Parathyroid adenoma (tissue), 2 donors: Measurements from ENCODE around the gene HINT3.

Source experiments
- H2AFZ ChIP-seq: fragments of 300-600 bp; sonication (generic); one replicate; pipeline ENCODE4 v1.7.0; 2017; ENCODE audit warnings: antibody characterized with exemption, mild to moderate bottlenecking
- H3K27ac ChIP-seq: fragments of 300-600 bp; sonication (generic); one replicate; pipeline ENCODE4 v1.7.0; 2017
- H3K27me3 ChIP-seq: fragments of 300-600 bp; sonication (generic); one replicate; pipeline ENCODE4 v1.7.0; 2017; ENCODE audit warnings: low read length; ENCODE audit not compliant: control insufficient read depth, insufficient read depth
- H3K36me3 ChIP-seq: fragments of 300-600 bp; sonication (generic); one replicate; pipeline ENCODE4 v1.7.0; 2017; ENCODE audit warnings: low read length; ENCODE audit not compliant: control insufficient read depth, insufficient read depth
- H3K4me1 ChIP-seq: fragments of 300-600 bp; sonication (generic); one replicate; pipeline ENCODE4 v1.7.0; 2017; ENCODE audit warnings: control low read depth
- H3K4me2 ChIP-seq: fragments of 300-600 bp; sonication (generic); one replicate; pipeline ENCODE4 v1.7.0; 2017; ENCODE audit warnings: low read length
- H3K4me3 ChIP-seq: fragments of 300-600 bp; sonication (generic); one replicate; pipeline ENCODE4 v1.7.0; 2017; ENCODE audit warnings: low read depth, low read length
- H3K79me2 ChIP-seq: fragments of 300-600 bp; sonication (generic); one replicate; pipeline ENCODE4 v1.7.0; 2017; ENCODE audit warnings: control low read depth
- H3K9ac ChIP-seq: fragments of 300-600 bp; sonication (generic); one replicate; pipeline ENCODE4 v1.7.0; 2017; ENCODE audit warnings: mild to moderate bottlenecking
- H3K9me3 ChIP-seq: fragments of 300-600 bp; sonication (generic); one replicate; pipeline ENCODE4 v1.7.0; 2017; ENCODE audit warnings: low read length; ENCODE audit not compliant: control insufficient read depth
- TF ChIP-seq, protein P1 (sequence below): fragments of 300-600 bp; sonication (generic); IDR thresholded peaks from one replicate; pipeline ENCODE4 v1.7.0; 2017; ENCODE audit warnings: antibody characterized with exemption, mild to moderate bottlenecking
- donor health status: primary hyperparathyroidism.

HINT3 gene

DNA sequence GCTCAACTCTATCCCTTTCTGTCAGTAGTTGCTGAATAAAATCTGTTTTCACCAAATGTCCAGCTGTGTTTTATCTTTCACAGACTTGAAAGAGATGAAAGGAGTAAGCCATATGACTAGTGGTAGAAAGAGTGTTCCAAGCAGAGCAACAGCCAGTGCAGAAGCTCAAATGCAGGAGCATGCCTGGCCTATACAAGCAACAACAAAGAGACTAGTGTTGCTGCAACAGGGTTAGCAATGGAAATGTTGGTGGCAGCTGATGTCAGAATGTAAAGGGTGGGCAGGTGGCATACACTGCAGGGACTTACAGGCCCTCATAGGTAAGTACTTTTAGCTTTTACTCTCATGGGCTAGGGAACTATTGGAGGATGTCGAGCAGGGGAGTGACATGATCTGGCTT, 5.2 kb upstream of the HINT3 start:
- no peak overlapping the region for H3K4me2 ChIP-seq
- TF ChIP-seq, protein P1, sequence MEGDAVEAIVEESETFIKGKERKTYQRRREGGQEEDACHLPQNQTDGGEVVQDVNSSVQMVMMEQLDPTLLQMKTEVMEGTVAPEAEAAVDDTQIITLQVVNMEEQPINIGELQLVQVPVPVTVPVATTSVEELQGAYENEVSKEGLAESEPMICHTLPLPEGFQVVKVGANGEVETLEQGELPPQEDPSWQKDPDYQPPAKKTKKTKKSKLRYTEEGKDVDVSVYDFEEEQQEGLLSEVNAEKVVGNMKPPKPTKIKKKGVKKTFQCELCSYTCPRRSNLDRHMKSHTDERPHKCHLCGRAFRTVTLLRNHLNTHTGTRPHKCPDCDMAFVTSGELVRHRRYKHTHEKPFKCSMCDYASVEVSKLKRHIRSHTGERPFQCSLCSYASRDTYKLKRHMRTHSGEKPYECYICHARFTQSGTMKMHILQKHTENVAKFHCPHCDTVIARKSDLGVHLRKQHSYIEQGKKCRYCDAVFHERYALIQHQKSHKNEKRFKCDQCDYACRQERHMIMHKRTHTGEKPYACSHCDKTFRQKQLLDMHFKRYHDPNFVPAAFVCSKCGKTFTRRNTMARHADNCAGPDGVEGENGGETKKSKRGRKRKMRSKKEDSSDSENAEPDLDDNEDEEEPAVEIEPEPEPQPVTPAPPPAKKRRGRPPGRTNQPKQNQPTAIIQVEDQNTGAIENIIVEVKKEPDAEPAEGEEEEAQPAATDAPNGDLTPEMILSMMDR = no peak
- H3K36me3 ChIP-seq = no peaks in the 10 kb centered on the region
- peaks cover 4% of the 10 kb centered on the region for H3K79me2 ChIP-seq
- no peaks in the 10 kb centered on the region for H3K4me1 ChIP-seq
- no peaks in the 10 kb centered on the region for H3K27me3 ChIP-seq
- H2AFZ ChIP-seq = no peak overlapping the region
- no peaks in the 10 kb centered on the region for H3K9me3 ChIP-seq
- H3K9ac ChIP-seq = no peak overlapping the region
- no peak overlapping the region for H3K4me3 ChIP-seq
- no peak overlapping the region for H3K27ac ChIP-seq

DNA sequence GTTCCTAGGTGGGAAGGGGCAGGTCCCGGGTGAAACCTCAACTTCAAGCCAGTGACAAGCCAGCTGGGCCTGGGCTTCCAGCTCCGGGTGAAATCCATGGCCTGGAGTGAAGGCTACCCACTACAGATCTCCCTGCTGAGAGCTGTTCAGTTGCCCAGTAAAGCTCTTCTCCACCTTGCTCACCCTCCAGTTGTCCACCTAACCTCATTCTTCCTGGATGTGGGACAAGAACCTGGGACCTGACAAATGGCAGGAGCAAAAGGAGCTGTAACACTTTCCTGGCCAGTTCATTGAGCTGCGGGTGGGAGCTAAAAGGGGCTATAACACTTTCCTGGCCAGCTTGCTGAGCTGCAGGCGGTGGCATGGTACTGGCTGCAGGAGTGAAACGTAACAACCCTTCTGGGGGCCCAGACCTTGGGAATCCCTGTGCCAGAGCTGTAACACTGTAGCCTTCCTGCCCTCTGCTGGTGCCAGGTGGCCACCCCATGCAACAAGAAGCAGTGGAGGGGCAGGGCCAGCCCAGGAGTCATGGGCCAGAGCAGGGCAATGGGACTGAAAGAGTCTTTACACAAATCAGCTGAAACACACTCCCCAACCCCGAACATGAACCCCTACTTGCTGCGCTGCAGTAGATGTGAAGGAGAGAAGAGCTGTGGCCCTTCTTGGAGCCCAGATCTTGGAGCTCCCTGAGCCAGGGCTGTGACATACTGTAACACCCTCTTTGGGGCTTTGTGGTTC, 3.6 kb upstream of the HINT3 start:
- peaks cover 16% of the 10 kb centered on the region for H3K79me2 ChIP-seq
- H3K27ac ChIP-seq = no peak overlapping the region
- no peaks in the 10 kb centered on the region for H3K36me3 ChIP-seq
- H3K9me3 ChIP-seq = no peaks in the 10 kb centered on the region
- H3K4me1 ChIP-seq = no peaks in the 10 kb centered on the region
- H3K9ac ChIP-seq = no peak overlapping the region
- H3K4me3 ChIP-seq = no peak overlapping the region
- H3K4me2 ChIP-seq = no peak overlapping the region
- no peaks in the 10 kb centered on the region for H3K27me3 ChIP-seq
- TF ChIP-seq, protein P1 = no peak
- H2AFZ ChIP-seq = no peak overlapping the region

DNA sequence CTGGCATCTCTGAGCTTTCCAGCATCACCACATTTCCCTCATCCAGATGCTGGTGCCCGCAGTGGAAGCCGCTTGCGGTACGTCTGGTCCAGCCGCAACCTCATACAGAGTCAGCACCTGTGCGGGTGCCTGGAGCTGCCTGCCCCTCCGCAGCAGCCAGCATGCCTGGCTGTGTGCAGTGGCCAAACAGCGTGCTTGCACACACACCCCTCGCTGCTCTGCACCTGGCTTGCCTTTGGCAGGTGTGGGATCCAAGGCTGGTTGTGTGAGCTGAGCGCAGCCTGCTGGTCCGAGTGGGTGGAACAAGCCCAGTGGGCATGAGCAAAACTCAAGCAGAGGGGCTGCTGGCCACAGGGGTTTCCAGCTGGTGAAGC, 3.1 kb upstream of the HINT3 start:
- peaks cover 21% of the 10 kb centered on the region for H3K79me2 ChIP-seq
- TF ChIP-seq, protein P1 = no peak

DNA sequence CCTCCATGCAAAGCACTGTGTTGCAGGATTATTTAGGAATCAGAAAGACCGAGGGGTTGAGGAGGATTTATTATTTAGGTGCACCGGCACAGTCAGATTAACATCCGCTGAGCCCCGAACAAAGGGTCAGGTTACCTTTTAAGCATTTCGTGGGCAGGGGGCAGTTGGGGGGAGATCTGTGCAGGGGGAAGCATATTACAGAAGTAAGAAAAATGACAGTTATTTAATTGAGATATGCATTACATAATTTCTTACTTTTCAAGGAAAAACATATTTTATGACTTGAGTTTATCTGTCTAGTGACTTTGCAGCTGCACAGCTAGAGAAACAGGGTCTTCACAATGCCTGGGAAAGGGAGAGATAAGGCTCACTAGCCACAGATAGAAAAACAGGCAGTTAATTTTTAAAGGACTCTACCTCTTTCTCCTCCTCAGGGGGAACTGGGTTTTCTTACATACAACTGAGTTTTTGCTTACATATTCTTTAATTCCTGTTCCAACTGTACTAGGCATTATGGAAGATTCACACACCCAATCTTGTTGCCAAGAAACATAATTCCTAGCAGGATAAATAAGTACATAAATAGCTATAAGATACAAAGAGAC, 1.7 kb upstream of the HINT3 start:
- no peak overlapping the region for H3K27ac ChIP-seq
- H3K4me1 ChIP-seq = peaks cover 6% of the 10 kb centered on the region
- H3K4me3 ChIP-seq = no peak overlapping the region
- H2AFZ ChIP-seq = no peak overlapping the region
- H3K79me2 ChIP-seq = peaks cover 33% of the 10 kb centered on the region
- no peak overlapping the region for H3K9ac ChIP-seq
- no peaks in the 10 kb centered on the region for H3K27me3 ChIP-seq
- no peaks in the 10 kb centered on the region for H3K36me3 ChIP-seq
- H3K9me3 ChIP-seq = no peaks in the 10 kb centered on the region
- no peak overlapping the region for H3K4me2 ChIP-seq
- TF ChIP-seq, protein P1 = no peak

More for the DNA sequence above, 3.1 kb upstream of the HINT3 start:
- Histone ChIP-seq H3K27ac (no peak overlapping the region), H3K9ac (no peak overlapping the region), H3K4me1 (no peaks in the 10 kb centered on the region), H3K36me3 (no peaks in the 10 kb centered on the region), H3K27me3 (no peaks in the 10 kb centered on the region), H3K9me3 (no peaks in the 10 kb centered on the region), H3K4me3 (no peak overlapping the region), H2AFZ (no peak overlapping the region), H3K4me2 (no peak overlapping the region)

DNA sequence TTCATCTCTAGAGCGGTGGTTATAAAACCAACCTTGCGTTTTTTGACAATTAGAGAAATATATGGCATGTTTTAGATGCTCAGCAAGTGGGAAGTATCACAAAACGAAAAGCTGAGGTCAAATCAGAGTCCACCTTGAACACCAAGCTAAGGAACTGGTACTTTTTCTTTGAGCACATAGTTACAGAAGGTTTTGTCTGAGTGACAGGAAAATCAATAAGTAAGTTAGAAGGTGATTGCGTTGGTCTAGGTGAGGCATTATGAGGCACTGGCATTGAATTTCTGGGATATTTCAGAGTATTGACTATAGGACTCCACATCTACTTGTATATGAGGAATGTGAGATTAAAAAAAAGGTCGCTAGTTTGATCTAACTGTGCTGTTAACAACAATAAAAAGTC, 597 bp upstream of the HINT3 start:
- peak overlapping the region; percentile 97 for H2AFZ ChIP-seq
- H3K27ac ChIP-seq = no peak overlapping the region
- peaks cover 40% of the 10 kb centered on the region for H3K79me2 ChIP-seq
- peaks cover 6% of the 10 kb centered on the region for H3K4me1 ChIP-seq
- peak overlapping the region; percentile 95 for H3K4me3 ChIP-seq
- no peak overlapping the region for H3K9ac ChIP-seq
- no peaks in the 10 kb centered on the region for H3K27me3 ChIP-seq
- H3K9me3 ChIP-seq = no peaks in the 10 kb centered on the region
- no peaks in the 10 kb centered on the region for H3K36me3 ChIP-seq
- TF ChIP-seq, protein P1 = no peak
- peak overlapping the region; percentile 76 for H3K4me2 ChIP-seq
